ENCODE results near the gene CYP4F3. TPM values are rescaled to one million over a fixed set of nuclear protein-coding genes. Genes with fewer than 3 reads are reported as not detected.

Gene CYP4F3
- total and polyA plus RNA-seq, 2 of the 13 experiments (the other 11 are each of a cell fraction or from before 2014, with no cell fraction given) = 17.8 to 22.8 TPM

DNA sequence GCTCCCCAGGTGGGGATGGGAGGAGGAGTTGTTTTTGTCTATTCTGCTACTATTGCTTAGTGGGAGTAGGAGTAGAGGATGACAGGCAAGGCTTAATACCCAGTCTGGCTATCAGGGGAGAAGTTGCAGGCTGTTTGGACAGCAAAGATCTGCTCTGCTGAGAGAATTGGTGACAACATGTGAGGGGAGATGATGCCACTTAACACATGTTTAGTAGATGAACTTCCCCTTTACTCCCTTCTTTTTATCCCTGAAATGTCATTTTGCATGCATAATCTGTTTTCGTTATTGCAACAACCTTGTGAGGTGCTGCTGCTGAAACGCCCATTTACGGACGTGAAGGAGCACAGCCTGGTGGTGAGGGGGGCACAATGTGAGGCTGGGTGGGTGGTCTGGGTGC, 29.2 kb downstream of the CYP4F3 start:
- DNase-seq (ENCODE audit: low spot score) (no peak), FAIRE-seq (no peak), ATAC-seq (no peak)
- intact Hi-C loops (cut with micrococcal nuclease; ENCODE audit: unreplicated experiment) = loop anchor here (5.0 kb wide), 1 partner anchor 38 kb away; no protein-coding TSS in a partner anchor
- Histone ChIP-seq H3K27me3 (ENCODE audit: control insufficient read depth in 1 of 2, insufficient read depth in 2 of 2, low read length in 2 of 2) (no peaks in the 10 kb centered on the region), H4K20me1 (ENCODE audit: insufficient read depth, low read length) (no peaks in the 10 kb centered on the region), H3K36me3 (replicated peaks in 1 of 2; ENCODE audit: control insufficient read depth in 1 of 2, insufficient read depth in 2 of 2, low read length in 2 of 2) (no peaks in the 10 kb centered on the region), H3K4me2 (ENCODE audit: low read depth, low read length) (no peak overlapping the region), H3K79me2 (ENCODE audit: insufficient read depth, low read length) (peaks cover 6% of the 10 kb centered on the region), H2AFZ (ENCODE audit: low read length) (no peak overlapping the region), H3K9me3 (ENCODE audit: low read length) (no peaks in the 10 kb centered on the region), H3K9ac (ENCODE audit: insufficient read depth, low read depth, low read length) (no peak overlapping the region), H3K4me1 (ENCODE audit: insufficient read depth, low read length) (peaks cover 29% of the 10 kb centered on the region), H3K4me3 (replicated peaks in 1 of 3; ENCODE audit: insufficient read depth in 1 of 3, low read depth in 2 of 3, low read length in 3 of 3) (no peak overlapping the region), H3K27ac (ENCODE audit: extremely low read length, insufficient read depth, low read length) (no peak overlapping the region)
- WGBS (ENCODE audit: low lambda C conversion rate) = 92% methylated on average over 4 of the region's 4 CpGs
- TF ChIP-seq MAFK (conservative IDR thresholded peaks at IDR 0.05 in 1 of 2, IDR thresholded peaks at IDR 0.05 in 1 of 2; ENCODE audit: low read length in 2 of 2) = no peak
- no peak for TF ChIP-seq SIX4 (CRISPR knock-in tag; IDR thresholded peaks at IDR 0.05)
- TF ChIP-seq NCOA2 (CRISPR knock-in tag; IDR thresholded peaks at IDR 0.05) = no peak
- TF ChIP-seq ZNF577 (CRISPR knock-in tag; IDR thresholded peaks at IDR 0.05; ENCODE audit: borderline replicate concordance, low read depth) = no peak
- TF ChIP-seq BATF2 (CRISPR knock-in tag; IDR thresholded peaks at IDR 0.05) = no peak
- no peak for TF ChIP-seq CREM (IDR thresholded peaks at IDR 0.05)
- no peak for TF ChIP-seq CREM (CRISPR knock-in tag; IDR thresholded peaks at IDR 0.05)
- TF ChIP-seq AGO2 (optimal IDR thresholded peaks at IDR 0.05; ENCODE audit: low read depth, low read length) = no peak
- TF ChIP-seq ATAD3A (CRISPR knock-in tag; IDR thresholded peaks at IDR 0.05) = no peak
- TF ChIP-seq DZIP1 (CRISPR knock-in tag; IDR thresholded peaks at IDR 0.05) = no peak
- TF ChIP-seq ZNF343 (CRISPR knock-in tag; IDR thresholded peaks at IDR 0.05) = no peak
- no peak for TF ChIP-seq ZNF550 (CRISPR knock-in tag; IDR thresholded peaks at IDR 0.05; ENCODE audit: borderline replicate concordance)
- BruUV-seq (replicated peaks) = no TSS peak
- POLR2A ChIA-PET = no interaction called here
- in situ Hi-C loops (cut with HindIII; ENCODE audit: extremely low pct_ligation_motif_present, low pct_unique_long_range_greater_than_20kb) = no loop called here
- CTCF ChIA-PET (ENCODE audit: low intra/inter-chr PET ratio, low total read pairs) = no interaction called here

Data from HepG2 (cell line).